BLaER1 (cell line): Measurements from ENCODE around the gene A2M.

ENCODE experiments used
- H3K27ac ChIP-seq: shearing (Covaris generic); formaldehyde crosslinking; 2 replicates; pipeline ENCODE4 v1.8.1; 2022
- H3K27me3 ChIP-seq: shearing (Covaris generic); formaldehyde crosslinking; 2 replicates; pipeline ENCODE4 v1.8.1; 2022
- H3K36me3 ChIP-seq: shearing (Covaris generic); formaldehyde crosslinking; 2 replicates; pipeline ENCODE4 v1.8.1; 2022
- H3K4me1 ChIP-seq: shearing (Covaris generic); formaldehyde crosslinking; 2 replicates; pipeline ENCODE4 v1.8.1; 2022
- H3K4me2 ChIP-seq: shearing (Covaris generic); formaldehyde crosslinking; 2 replicates; pipeline ENCODE4 v1.8.1; 2022
- H3K4me3 ChIP-seq: shearing (Covaris generic); formaldehyde crosslinking; 2 replicates; pipeline ENCODE4 v1.8.1; 2022
- H3K9ac ChIP-seq: shearing (Covaris generic); formaldehyde crosslinking; 2 replicates; pipeline ENCODE4 v1.8.1; 2022
- H3K9me3 ChIP-seq: shearing (Covaris generic); formaldehyde crosslinking; 2 replicates; pipeline ENCODE4 v1.8.1; 2022
- H4K20me1 ChIP-seq: shearing (Covaris generic); formaldehyde crosslinking; 2 replicates; pipeline ENCODE4 v1.8.1; 2022
- Cebpa-rat ChIP-seq: shearing (Covaris generic); IDR thresholded peaks from 2 replicates; pipeline ENCODE4 v1.8.1; 2022

A2M gene

DNA sequence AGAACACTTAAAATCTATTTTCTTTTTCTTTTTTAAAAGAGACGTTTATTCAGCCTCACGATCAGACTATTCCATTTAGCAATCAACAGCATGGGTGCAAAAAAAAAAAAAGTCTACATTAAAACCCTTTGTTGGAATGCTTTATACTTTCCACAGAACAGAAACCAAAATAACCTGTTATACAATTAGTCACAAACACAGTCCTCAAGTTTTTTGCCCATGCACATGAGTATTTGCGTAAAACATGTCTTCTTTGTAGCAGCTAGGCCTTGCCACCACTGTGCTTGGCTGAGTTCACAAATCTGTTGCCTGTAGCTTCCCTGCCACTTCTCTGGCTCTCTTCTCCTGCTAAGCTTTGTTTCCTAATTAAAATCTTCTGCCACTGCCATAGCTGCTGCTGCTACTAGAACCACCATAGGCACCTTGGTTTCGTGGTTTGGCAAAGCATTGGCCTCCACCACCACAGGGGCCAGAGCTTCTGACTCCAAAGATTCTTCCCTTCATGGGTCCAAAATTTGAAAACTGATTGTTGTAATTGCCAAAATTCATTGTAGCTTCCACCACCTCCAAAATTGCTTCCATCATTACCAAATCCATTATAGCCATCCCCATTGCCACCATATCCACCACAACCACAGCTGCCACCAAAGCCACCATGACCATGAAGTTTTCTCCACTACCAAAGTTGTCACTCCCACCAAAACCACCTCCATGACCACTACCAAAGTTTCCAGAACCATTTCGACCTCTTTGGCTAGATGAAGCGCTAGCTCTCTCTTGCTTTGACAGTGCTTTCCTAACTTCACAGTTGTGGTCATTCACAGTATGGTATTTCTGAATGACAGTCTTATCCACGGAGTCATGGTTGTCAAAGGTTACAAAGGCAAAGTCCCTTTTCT, 88.3 kb downstream of the A2M start:
- Histone ChIP-seq H3K27ac (no peak overlapping the region), H3K9ac (no peak overlapping the region), H3K9me3 (no peaks in the 10 kb centered on the region), H3K4me1 (no peaks in the 10 kb centered on the region), H4K20me1 (no peaks in the 10 kb centered on the region), H3K36me3 (no peaks in the 10 kb centered on the region), H3K4me3 (no peak overlapping the region), H3K27me3 (no peaks in the 10 kb centered on the region), H3K4me2 (no peak overlapping the region)
- TF ChIP-seq Cebpa-rat: no peak

GRCh38 chr12:9024512-9024911, 91.2 kb downstream of the A2M start:
- Histone ChIP-seq H3K27me3 (no peaks in the 10 kb centered on the region), H3K4me3 (no peak overlapping the region), H4K20me1 (no peaks in the 10 kb centered on the region), H3K27ac (no peak overlapping the region), H3K9ac (no peak overlapping the region), H3K4me2 (no peak overlapping the region), H3K4me1 (no peaks in the 10 kb centered on the region), H3K36me3 (no peaks in the 10 kb centered on the region), H3K9me3 (no peaks in the 10 kb centered on the region)
- TF ChIP-seq Cebpa-rat: no peak

GRCh38 chr12:9022592-9022991, 93.1 kb downstream of the A2M start:
- Histone ChIP-seq H4K20me1 (no peaks in the 10 kb centered on the region), H3K9me3 (peaks cover 10% of the 10 kb centered on the region; the same call in 1 of the 2 replicates), H3K4me3 (no peak overlapping the region), H3K4me2 (no peak overlapping the region), H3K9ac (no peak overlapping the region), H3K27ac (no peak overlapping the region), H3K27me3 (no peaks in the 10 kb centered on the region), H3K4me1 (no peaks in the 10 kb centered on the region), H3K36me3 (no peaks in the 10 kb centered on the region)
- TF ChIP-seq Cebpa-rat: no peak
